ENCODE measurements around the gene USP35. TPM values are rescaled to one million over a fixed set of nuclear protein-coding genes. Genes with fewer than 3 reads are reported as not detected.

USP35 gene
- total RNA-seq, 1 donor from 2014 or later = 6.8 TPM

- Histone ChIP-seq H3K4me3 (no peak overlapping the region), H3K27me3 (ENCODE audit: low read depth) (no peaks in the 10 kb centered on the region), H3K36me3 (peaks cover 17% of the 10 kb centered on the region), H3K4me1 (peaks cover 6% of the 10 kb centered on the region), H3K27ac (no peak overlapping the region), H3K9me3 (no peaks in the 10 kb centered on the region)
- no peak for DNase-seq
- intact Hi-C loops (cut with DNase I) = no loop called here
- ATAC-seq = no peak
- TF ChIP-seq CTCF (IDR thresholded peaks at IDR 0.05) = no peak
Observed at GRCh38 chr11:78194490-78194889, 5.8 kb downstream of the USP35 start.

GRCh38 chr11:78195917-78196560 lies 7.3 kb downstream of the USP35 start:
- no peaks in the 10 kb centered on the region for H3K9me3 ChIP-seq
- intact Hi-C loops (cut with DNase I) = no loop called here
- H3K27me3 ChIP-seq (ENCODE audit: low read depth) = no peaks in the 10 kb centered on the region
- TF ChIP-seq CTCF (IDR thresholded peaks at IDR 0.05) = no peak
- DNase-seq (no peak), ATAC-seq (no peak)
- H3K4me3 ChIP-seq = no peak overlapping the region
- no peaks in the 10 kb centered on the region for H3K4me1 ChIP-seq
- no peak overlapping the region for H3K27ac ChIP-seq
- peaks cover 31% of the 10 kb centered on the region for H3K36me3 ChIP-seq

- Histone ChIP-seq H3K4me1 (no peaks in the 10 kb centered on the region), H3K4me3 (no peak overlapping the region), H3K36me3 (peaks cover 36% of the 10 kb centered on the region), H3K9me3 (no peaks in the 10 kb centered on the region), H3K27me3 (ENCODE audit: low read depth) (no peaks in the 10 kb centered on the region), H3K27ac (no peak overlapping the region)
- ATAC-seq (no peak), DNase-seq (peak; percentile 26)
- intact Hi-C loops (cut with DNase I) = no loop called here
- no peak for TF ChIP-seq CTCF (IDR thresholded peaks at IDR 0.05)
Observed at GRCh38 chr11:78196661-78197091, 8.0 kb downstream of the USP35 start.

GRCh38 chr11:78197816-78198215 lies 9.1 kb downstream of the USP35 start:
- no peaks in the 10 kb centered on the region for H3K9me3 ChIP-seq
- DNase-seq = peak; percentile 30
- peaks cover 36% of the 10 kb centered on the region for H3K36me3 ChIP-seq
- intact Hi-C loops (cut with DNase I) = no loop called here
- no peaks in the 10 kb centered on the region for H3K4me1 ChIP-seq
- ATAC-seq = no peak
- TF ChIP-seq CTCF (IDR thresholded peaks at IDR 0.05) = no peak
- no peak overlapping the region for H3K4me3 ChIP-seq
- H3K27me3 ChIP-seq (ENCODE audit: low read depth) = no peaks in the 10 kb centered on the region
- H3K27ac ChIP-seq = no peak overlapping the region

- no peaks in the 10 kb centered on the region for H3K27me3 ChIP-seq (ENCODE audit: low read depth)
- H3K27ac ChIP-seq = no peak overlapping the region
- DNase-seq = no peak
- intact Hi-C loops (cut with DNase I) = no loop called here
- TF ChIP-seq CTCF (IDR thresholded peaks at IDR 0.05) = no peak
- H3K4me1 ChIP-seq = no peaks in the 10 kb centered on the region
- no peaks in the 10 kb centered on the region for H3K9me3 ChIP-seq
- H3K36me3 ChIP-seq = peaks cover 36% of the 10 kb centered on the region
- H3K4me3 ChIP-seq = no peak overlapping the region
- no peak for ATAC-seq
Observed at GRCh38 chr11:78199015-78199652, 10.4 kb downstream of the USP35 start.

Data from lower lobe of right lung (tissue), 2 donors.